ENCODE measurements around the gene TACC2.
"Not testable (repeated sequence)": the region's sequence is repeated elsewhere in the genome, so short reads cannot be mapped to it uniquely, and the experiment has no call there.

TACC2 gene, protein sequence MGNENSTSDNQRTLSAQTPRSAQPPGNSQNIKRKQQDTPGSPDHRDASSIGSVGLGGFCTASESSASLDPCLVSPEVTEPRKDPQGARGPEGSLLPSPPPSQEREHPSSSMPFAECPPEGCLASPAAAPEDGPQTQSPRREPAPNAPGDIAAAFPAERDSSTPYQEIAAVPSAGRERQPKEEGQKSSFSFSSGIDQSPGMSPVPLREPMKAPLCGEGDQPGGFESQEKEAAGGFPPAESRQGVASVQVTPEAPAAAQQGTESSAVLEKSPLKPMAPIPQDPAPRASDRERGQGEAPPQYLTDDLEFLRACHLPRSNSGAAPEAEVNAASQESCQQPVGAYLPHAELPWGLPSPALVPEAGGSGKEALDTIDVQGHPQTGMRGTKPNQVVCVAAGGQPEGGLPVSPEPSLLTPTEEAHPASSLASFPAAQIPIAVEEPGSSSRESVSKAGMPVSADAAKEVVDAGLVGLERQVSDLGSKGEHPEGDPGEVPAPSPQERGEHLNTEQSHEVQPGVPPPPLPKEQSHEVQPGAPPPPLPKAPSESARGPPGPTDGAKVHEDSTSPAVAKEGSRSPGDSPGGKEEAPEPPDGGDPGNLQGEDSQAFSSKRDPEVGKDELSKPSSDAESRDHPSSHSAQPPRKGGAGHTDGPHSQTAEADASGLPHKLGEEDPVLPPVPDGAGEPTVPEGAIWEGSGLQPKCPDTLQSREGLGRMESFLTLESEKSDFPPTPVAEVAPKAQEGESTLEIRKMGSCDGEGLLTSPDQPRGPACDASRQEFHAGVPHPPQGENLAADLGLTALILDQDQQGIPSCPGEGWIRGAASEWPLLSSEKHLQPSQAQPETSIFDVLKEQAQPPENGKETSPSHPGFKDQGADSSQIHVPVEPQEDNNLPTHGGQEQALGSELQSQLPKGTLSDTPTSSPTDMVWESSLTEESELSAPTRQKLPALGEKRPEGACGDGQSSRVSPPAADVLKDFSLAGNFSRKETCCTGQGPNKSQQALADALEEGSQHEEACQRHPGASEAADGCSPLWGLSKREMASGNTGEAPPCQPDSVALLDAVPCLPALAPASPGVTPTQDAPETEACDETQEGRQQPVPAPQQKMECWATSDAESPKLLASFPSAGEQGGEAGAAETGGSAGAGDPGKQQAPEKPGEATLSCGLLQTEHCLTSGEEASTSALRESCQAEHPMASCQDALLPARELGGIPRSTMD (N-terminal part only)

GRCh38 chr10:121988361-121989324 is at the start of gene TACC2:
TACC2 (plus strand) TSS chr10:121989163; CDS start chr10:122021982, 32,819 bp downstream.
- no peak for DNase-seq

DNA sequence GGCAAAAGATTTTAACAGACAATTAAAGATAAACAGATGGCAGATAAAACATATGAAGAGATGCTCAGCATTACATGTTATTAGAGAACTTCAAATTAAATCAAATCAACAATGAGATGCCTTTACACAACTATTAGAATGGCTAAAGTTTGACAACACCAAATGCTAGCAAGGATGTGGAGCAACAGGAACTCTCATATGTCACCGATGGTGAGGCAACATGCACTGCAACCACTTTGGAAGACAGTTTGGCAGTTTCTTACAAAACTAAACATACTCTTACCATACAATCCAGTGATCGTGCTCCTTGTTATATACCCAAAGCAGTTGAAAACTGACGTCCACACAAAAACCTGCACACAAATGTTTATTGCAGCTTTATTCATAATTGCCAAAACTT is 47.4 kb upstream of the TACC2 start:
- DNase-seq: no peak

DNA sequence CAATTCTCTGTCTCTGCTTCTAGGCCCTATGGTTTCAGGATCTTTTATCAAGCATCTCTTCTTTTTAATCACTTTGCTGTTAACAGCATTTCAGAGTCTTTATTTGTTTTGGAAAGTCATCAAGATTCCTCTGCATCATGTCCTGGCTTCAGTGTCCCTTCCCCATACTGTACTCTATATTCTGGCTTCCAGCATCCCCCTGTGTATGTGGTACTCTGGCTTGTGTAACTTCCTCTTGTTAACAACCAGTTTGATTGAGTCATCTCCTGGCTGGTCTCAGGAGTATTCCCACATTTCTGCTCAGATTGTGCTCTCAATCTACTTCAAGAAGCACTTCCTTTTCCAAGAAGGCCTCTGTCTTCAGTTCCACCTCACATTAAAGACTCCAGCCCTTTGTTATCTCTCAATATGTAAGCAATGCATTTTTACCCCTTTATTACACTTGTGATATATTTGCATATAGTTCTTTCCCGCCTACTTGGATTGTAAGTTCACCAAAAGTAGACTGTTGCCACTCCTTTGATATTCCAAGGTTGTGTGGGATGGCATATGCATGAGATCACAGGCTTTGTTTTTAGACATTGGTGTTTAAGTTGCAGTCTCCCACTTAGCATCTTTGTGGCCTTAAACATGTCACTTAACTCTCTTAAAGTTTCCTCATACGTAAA is 46.1 kb upstream of the TACC2 start:
- no peak for DNase-seq

GRCh38 chr10:121947343-121948330 is 41.3 kb upstream of the TACC2 start:
- no peak for DNase-seq

- DNase-seq: no peak
Measured at GRCh38 chr10:121949049-121949448, 39.9 kb upstream of the TACC2 start.

DNA sequence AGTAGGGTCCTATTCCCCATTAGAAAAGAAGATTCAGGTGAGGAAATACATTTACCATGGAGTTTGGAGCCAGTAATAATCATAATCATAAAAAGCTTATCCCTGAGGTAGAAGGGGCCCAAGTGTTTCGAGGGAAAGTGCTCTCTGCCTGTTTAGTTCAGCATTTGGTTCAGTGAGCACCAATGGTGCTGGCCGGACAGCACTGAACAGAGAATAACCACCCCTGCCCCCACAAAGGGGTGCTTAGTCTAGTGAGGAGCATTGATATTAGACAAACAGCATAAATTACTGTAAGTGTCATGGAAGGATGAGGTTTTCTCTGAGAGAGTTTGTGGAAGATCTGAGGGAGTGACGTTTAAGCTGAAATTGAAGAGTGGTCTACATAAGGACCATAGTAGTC is 39.5 kb upstream of the TACC2 start:
- no peak for DNase-seq

GRCh38 chr10:121952226-121952625 is 36.7 kb upstream of the TACC2 start:
- no peak for DNase-seq

DNA sequence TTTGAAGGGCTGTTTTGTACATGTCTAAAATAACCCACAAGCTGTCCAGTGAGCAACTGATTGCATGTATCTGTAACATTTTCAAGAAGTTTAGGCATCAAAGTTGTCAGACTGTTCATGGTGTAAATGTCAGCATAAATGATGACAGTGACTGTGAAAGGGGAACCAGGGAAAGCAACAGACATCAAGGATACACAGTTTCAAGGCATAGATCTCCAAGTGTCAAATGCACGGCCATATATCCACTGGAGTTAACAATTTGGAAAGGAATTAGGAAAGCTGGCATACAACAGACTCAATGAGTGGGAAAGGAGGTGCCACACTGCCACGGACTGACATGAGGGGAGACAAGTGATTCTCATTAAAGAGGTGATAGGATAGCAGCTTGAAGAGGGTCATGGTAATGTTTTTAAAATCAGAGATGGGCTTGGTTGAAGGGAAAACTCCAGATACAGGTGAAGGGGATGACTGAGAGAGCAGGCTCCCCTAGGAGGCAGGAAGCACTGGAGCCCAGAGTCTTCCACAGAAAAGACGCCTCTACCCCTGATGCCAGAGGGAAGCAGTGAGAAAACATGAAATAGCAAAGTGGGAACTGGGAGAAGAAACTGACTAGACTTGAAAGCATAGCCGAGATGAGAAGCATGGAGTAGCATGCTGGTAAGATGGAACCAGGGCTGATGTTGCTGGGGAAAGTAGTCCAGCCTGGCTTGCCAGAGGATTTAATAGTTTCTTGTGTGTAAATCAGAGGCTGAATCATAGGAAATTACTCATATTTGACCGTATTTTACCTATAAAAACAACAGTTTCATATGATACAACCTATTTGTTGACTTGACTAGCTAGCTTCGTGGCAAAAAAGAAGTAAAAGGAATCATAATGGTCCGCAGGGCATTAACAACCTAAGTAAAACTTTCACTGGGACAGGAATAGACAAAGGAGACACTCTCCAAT is 32.6 kb upstream of the TACC2 start:
- no peak for DNase-seq

- DNase-seq: no peak
Measured at GRCh38 chr10:121959671-121960070, 29.3 kb upstream of the TACC2 start.

DNA sequence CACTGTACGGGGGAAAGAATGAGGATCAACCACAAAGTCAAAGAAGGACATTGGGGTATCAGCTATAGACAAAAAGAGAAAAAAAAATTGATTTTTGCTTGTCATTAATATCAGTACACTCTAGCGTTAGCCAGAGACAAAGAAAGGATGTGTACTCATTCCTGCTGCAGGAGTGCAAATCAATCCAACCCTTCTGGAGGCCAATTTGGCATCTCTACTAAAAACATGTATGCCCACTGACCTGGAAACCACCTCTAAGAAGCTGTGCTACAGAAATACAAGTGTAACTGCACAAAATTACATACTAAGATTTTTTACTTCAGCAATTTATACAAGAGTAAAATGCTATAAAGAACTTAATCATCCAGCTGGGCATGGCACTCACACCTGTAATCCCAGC is 27.5 kb upstream of the TACC2 start:
- no peak for DNase-seq

GRCh38 chr10:121965996-121966395 is 23.0 kb upstream of the TACC2 start:
- DNase-seq: no peak

DNA sequence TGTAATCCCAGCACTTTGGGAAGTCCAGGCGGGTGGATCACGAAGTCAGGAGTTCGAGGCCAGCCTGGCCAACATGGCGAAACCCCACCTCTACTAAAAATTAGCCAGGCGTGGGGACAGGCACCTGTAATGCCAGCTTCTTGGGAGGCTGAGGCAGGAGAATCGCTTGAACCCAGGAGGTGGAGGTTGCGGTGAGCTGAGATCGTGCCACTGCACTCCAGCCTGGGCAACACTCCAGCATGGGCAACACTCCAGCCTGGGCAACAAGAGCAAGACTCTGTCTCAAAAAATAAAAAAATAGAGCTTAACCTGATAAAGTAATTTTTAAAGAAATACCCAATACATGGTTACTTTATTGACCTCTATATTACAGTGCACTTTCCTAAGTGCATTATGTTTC is 19.9 kb upstream of the TACC2 start:
- DNase-seq: not testable (repeated sequence)

GRCh38 chr10:121974019-121974534 is 14.9 kb upstream of the TACC2 start:
- no peak for DNase-seq

DNA sequence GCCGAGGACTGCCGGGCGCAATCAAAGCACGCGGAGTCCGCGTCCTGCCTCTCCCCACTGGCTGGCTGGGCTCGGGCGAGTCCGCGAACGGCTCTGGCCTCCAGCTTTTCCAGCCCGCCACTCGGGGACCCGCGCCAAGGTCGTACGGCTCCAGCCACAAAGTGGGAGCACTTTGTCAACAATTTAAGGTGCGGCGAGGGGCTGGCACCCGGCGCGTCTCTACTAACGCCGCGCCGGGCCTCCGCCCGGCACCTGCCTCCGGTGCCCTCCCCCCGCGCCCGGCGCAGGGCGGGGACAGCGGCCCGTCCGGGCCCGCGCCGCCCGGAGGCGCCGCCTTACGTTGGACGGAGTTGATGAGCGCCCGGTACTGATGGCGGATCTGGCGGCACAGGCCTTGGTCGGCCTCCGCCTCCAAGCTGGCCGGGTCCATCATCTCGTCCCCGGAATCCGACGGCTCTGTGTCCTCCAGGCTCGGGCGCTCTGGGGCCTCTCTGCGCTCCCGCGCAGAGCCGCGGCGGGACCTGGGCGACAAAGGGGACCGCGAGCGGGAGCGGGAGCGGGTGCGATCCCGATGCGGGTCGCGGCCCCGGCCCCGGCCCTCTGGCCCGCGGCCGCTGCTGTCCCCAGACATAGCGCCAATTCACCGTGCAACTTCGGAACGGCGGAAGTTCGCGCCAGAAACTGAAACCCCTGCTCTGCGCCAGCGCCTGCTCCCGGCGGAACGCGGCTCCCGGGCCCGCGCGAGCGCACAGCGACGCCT is 14.2 kb upstream of the TACC2 start, which contains the start of gene NSMCE4A:
Gene NSMCE4A (minus strand): TSS at position 683 of the 760 bp plus-strand sequence. CDS start 52 bp downstream, at position 631.
- peak; percentile 77 for DNase-seq

DNA sequence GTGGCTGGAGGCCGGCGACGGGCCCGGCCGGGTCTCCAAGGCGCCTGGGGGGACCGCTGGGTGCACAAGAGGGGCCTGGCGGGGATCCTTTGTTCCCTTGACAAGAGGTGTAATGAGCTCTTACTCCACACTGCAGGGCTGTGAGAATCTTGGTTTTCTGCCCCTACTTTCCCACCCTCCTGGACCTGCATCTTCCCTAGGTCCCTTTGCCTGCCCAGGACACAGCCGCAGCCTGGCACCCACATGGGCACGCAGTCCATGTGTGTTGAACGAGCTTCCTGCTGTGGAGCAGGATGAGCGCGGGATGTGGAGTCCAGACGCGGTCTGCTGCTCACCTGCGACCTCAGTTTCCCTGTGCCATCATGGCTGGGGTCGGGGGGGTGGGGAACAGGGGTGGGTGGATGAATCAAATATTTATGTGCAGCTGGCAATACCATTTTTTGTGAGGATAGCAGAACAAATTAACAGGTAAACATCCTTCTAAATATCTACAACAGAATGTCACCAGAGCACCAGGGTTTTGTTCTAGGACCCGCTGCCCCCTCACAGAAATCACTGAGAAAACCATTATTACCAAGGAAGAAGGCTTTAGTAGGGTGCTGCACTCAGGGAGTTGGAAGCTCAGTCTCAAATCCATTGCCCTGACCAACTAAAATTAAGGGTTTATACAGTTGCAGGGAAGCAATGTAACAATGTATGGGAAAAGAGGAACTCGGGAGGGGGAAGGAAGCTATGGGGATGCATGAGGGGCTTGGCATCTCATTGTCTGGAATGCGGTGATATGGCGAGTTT is 13.5 kb upstream of the TACC2 start:
- DNase-seq: no peak

DNA sequence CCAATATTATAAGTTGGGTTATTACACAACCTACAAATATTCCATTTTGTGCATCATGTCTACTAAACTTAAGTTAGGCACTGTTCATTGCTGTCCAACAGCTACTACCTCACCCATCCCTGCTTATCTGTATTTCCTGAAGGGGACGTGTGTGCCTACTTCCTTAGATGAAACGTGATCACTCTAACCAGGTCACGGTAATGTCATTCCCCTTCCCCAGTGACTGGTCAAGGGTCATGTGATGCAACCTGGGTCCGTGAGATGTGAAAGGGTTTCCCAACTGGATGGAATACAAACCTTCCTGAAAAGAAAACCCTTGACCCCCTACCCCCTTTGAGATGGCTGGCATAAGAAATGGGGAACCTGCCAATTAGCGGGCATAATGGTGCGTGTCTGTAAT is 12.4 kb upstream of the TACC2 start:
- DNase-seq: no peak

GRCh38 chr10:121978511-121978910 is 10.5 kb upstream of the TACC2 start:
- DNase-seq: no peak

Measured in activated CD4-positive, CD25-positive, alpha-beta regulatory T cell treated with anti-CD3 and anti-CD28 coated beads, Interleukin-2, amount 50 U/mL, for 72 hours (primary cell).